22Rv1 (cell line): ENCODE measurements around the gene RNASE1.

ENCODE experiments used
- H3K27ac ChIP-seq: fragments of 450-650 bp; 2 replicates; pipeline ENCODE4 v1.5.1; 2017
- CTCF ChIP-seq: fragments of 450-650 bp; IDR thresholded peaks from 2 replicates; pipeline ENCODE4 v1.5.1; 2017; ENCODE audit warnings: mild to moderate bottlenecking
- ZFX ChIP-seq: fragments of 450-650 bp; IDR thresholded peaks from 2 replicates; pipeline ENCODE4 v1.6.1; 2017; ENCODE audit warnings: antibody characterized with exemption, borderline replicate concordance

Gene RNASE1

GRCh38 chr14:20787025-20787424 lies 15.6 kb downstream of the RNASE1 start:
- H3K27ac ChIP-seq: no peak overlapping the region
- TF ChIP-seq CTCF (no peak), ZFX (no peak)

GRCh38 chr14:20782280-20782890 lies 20.3 kb downstream of the RNASE1 start:
- no peak for TF ChIP-seq ZFX
- no peak for TF ChIP-seq CTCF
- H3K27ac ChIP-seq: no peak overlapping the region

- no peak for TF ChIP-seq CTCF
- TF ChIP-seq ZFX: no peak
- H3K27ac ChIP-seq: no peak overlapping the region
Measured at GRCh38 chr14:20781803-20782202, 20.8 kb downstream of the RNASE1 start.

GRCh38 chr14:20775901-20776300 lies 26.7 kb downstream of the RNASE1 start:
- no peak overlapping the region for H3K27ac ChIP-seq
- TF ChIP-seq ZFX (no peak), CTCF (no peak)

- TF ChIP-seq CTCF (no peak), ZFX (no peak)
- H3K27ac ChIP-seq: no peak overlapping the region
Measured at GRCh38 chr14:20775043-20775442, 27.6 kb downstream of the RNASE1 start.

- no peak for TF ChIP-seq ZFX
- no peak for TF ChIP-seq CTCF
- no peak overlapping the region for H3K27ac ChIP-seq
Measured at GRCh38 chr14:20774258-20774824, 28.3 kb downstream of the RNASE1 start.

- TF ChIP-seq ZFX: no peak
- no peak for TF ChIP-seq CTCF
- H3K27ac ChIP-seq: no peak overlapping the region
Measured at GRCh38 chr14:20772650-20773049, 30.0 kb downstream of the RNASE1 start.
